Right atrium auricular region (tissue), 2 donors: ENCODE data around the gene HYAL4. TPM values are rescaled to one million over a fixed set of nuclear protein-coding genes. Genes with fewer than 3 reads are reported as not detected.

Experiments used
- DNase-seq: peaks from one replicate; pipeline ENCODE4 v3.0.0-alpha.2; 2019; ENCODE audit warnings: low spot score
- H3K27ac ChIP-seq, 2 donors: fragments of 200-600 bp; sonication (generic); 1 replicate in 1 of 2; 2 replicates in 1 of 2; pipeline ENCODE4 v1.5.1; 2016 to 2019
- H3K27me3 ChIP-seq, 2 donors: fragments of 200-600 bp; sonication (generic); one replicate each; pipeline versions ENCODE4 v1.5.1 to v1.6.0; 2017 to 2019
- H3K36me3 ChIP-seq: fragments of 200-600 bp; sonication (generic); one replicate; pipeline ENCODE4 v1.5.1; 2016
- H3K4me1 ChIP-seq, 2 donors: fragments of 200-600 bp; sonication (generic); one replicate each; pipeline versions ENCODE4 v1.5.1 to v1.6.0; 2017 to 2019
- H3K4me3 ChIP-seq, 2 donors: fragments of 200-600 bp; sonication (generic); 1 replicate in 1 of 2; 2 replicates in 1 of 2; pipeline ENCODE4 v1.5.1; 2017 to 2019; ENCODE audit warnings: mild to moderate bottlenecking in 1 of 2, moderate library complexity in 1 of 2
- H3K9me3 ChIP-seq, 2 donors: fragments of 200-600 bp; sonication (generic); one replicate each; pipeline ENCODE4 v1.5.1; 2019
- total RNA-seq, 2 donors: library from RNA; depleted of rRNA; stranded (reverse); fragments of >200 nt; gene quantifications; one replicate each; pipeline ENCODE4 v1.1.0, GENCODE V29; 2016
- TF ChIP-seq, protein P1 (sequence below), 2 donors: fragments of 200-600 bp; sonication (generic); IDR thresholded peaks; one replicate each; pipeline ENCODE4 v1.5.1; 2019; ENCODE audit warnings: antibody characterized with exemption in 2 of 2

The HYAL4 gene
- total RNA-seq, 2 donors from 2014 or later, result 0.28 TPM; not detected in 1

DNA sequence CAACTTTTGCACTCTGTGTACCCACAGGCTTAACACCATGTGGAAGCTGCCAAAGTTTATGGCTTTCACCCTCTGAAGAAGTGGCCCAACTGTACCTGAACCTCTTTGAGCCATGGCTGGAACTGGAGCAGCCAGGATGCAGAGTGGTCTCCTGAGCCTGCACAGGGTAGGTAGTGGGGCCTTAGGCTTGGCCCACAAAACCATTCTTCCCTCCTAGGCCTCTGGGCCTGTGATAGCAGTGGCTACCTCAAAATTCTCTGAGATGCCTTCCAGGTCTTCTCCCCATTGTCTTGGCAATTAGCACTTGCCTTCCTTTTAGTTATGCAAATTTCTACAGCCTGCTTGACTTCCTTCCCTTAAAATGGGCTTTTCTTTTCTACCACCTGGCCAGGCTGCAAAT, 60.7 kb downstream of the HYAL4 start:
- Histone ChIP-seq H3K27ac (no peak overlapping the region), H3K36me3 (no peaks in the 10 kb centered on the region), H3K27me3 (no peaks in the 10 kb centered on the region), H3K4me1 (no peaks in the 10 kb centered on the region), H3K9me3 (no peaks in the 10 kb centered on the region), H3K4me3 (no peak overlapping the region)
- TF ChIP-seq, protein P1, sequence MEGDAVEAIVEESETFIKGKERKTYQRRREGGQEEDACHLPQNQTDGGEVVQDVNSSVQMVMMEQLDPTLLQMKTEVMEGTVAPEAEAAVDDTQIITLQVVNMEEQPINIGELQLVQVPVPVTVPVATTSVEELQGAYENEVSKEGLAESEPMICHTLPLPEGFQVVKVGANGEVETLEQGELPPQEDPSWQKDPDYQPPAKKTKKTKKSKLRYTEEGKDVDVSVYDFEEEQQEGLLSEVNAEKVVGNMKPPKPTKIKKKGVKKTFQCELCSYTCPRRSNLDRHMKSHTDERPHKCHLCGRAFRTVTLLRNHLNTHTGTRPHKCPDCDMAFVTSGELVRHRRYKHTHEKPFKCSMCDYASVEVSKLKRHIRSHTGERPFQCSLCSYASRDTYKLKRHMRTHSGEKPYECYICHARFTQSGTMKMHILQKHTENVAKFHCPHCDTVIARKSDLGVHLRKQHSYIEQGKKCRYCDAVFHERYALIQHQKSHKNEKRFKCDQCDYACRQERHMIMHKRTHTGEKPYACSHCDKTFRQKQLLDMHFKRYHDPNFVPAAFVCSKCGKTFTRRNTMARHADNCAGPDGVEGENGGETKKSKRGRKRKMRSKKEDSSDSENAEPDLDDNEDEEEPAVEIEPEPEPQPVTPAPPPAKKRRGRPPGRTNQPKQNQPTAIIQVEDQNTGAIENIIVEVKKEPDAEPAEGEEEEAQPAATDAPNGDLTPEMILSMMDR (IDR thresholded peaks at IDR 0.05), result no peak
- DNase-seq, result no peak

- no peaks in the 10 kb centered on the region for H3K36me3 ChIP-seq
- DNase-seq, result no peak
- no peaks in the 10 kb centered on the region for H3K9me3 ChIP-seq
- TF ChIP-seq, protein P1 (IDR thresholded peaks at IDR 0.05), result peak in 1 of 2 donors; percentile 39
- H3K4me1 ChIP-seq, result no peaks in the 10 kb centered on the region
- H3K4me3 ChIP-seq, result no peak overlapping the region
- no peak overlapping the region for H3K27ac ChIP-seq
- no peaks in the 10 kb centered on the region for H3K27me3 ChIP-seq
These were observed 71.3 kb downstream of the HYAL4 start for GRCh38 chr7:123916240-123916724.

DNA sequence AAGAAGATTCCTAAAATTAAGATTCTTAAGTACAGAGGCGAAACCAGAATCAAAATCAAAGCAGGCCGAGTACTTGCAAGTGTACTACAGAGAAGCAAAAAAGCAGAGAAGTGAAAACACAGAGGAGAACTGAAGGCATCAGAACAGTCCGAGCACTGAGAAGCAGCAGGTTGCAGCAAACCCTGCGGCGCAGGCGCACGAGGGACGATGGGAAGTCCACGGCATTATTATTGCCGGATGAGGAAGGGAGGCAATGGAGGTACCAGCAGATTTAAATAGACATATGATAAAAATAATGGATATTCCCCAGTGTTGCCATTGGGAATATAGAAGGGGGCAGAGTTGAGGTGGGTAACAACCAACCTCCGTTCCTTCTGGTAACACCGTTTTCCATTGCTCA, 72.9 kb downstream of the HYAL4 start:
- Histone ChIP-seq H3K4me1 (no peaks in the 10 kb centered on the region), H3K36me3 (no peaks in the 10 kb centered on the region), H3K27ac (no peak overlapping the region), H3K27me3 (no peaks in the 10 kb centered on the region), H3K9me3 (no peaks in the 10 kb centered on the region), H3K4me3 (no peak overlapping the region)
- TF ChIP-seq, protein P1 (IDR thresholded peaks at IDR 0.05), result no peak
- no peak for DNase-seq

DNA sequence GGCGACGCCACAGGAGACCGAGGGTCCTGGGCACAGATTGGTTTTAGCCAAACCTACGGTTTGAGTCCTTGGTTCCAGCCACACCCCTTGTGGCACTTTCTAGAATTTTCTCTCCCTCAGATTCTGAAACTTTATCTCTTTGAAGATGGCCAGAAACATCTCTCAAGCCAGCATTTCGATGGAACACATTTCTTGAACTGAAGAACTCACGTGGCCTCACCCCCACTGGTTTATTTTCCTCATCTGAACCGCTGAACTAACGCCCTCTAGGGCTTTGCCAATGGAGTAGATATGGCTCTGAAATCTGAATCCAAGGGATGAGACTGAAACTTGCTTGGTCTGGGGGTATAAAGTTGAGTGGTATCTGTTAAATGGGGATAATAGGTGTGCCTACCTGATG, 73.3 kb downstream of the HYAL4 start:
- Histone ChIP-seq H3K36me3 (no peaks in the 10 kb centered on the region), H3K4me1 (no peaks in the 10 kb centered on the region), H3K4me3 (no peak overlapping the region), H3K9me3 (no peaks in the 10 kb centered on the region), H3K27me3 (no peaks in the 10 kb centered on the region), H3K27ac (no peak overlapping the region)
- DNase-seq, result no peak
- TF ChIP-seq, protein P1 (IDR thresholded peaks at IDR 0.05), result no peak

- Histone ChIP-seq H3K27me3 (no peaks in the 10 kb centered on the region), H3K36me3 (no peaks in the 10 kb centered on the region)
These were observed 78.6 kb downstream of the HYAL4 start for GRCh38 chr7:123923599-123923998.

GRCh38 chr7:123924941-123925340, 80.0 kb downstream of the HYAL4 start, which contains the start of gene SPAM1:
Gene SPAM1, plus strand, starts transcription at chr7:123925241. Its CDS starts 28,330 bp downstream, at chr7:123953571.
- Histone ChIP-seq H3K36me3 (no peaks in the 10 kb centered on the region), H3K4me1 (no peaks in the 10 kb centered on the region), H3K9me3 (no peaks in the 10 kb centered on the region), H3K27me3 (no peaks in the 10 kb centered on the region), H3K4me3 (no peak within 1 kb of the TSS), H3K27ac (no peak within 1 kb of the TSS)
- TF ChIP-seq, protein P1 (IDR thresholded peaks at IDR 0.05), result no peak
- no peak for DNase-seq

More at GRCh38 chr7:123923599-123923998, 78.6 kb downstream of the HYAL4 start:
- Histone ChIP-seq H3K4me1 (no peaks in the 10 kb centered on the region), H3K9me3 (no peaks in the 10 kb centered on the region), H3K27ac (no peak overlapping the region), H3K4me3 (no peak overlapping the region)
- DNase-seq, result no peak
- TF ChIP-seq, protein P1 (IDR thresholded peaks at IDR 0.05), result no peak
